Mesothelial cell of epicardium (in vitro differentiated cells): ENCODE results near the gene ZFYVE19. TPM values are rescaled to one million over a fixed set of nuclear protein-coding genes. Genes with fewer than 3 reads are reported as not detected.

Experiments
- DNase-seq, 2 experiments: peaks; one replicate each; pipeline ENCODE4 v3.0.0; 2021; ENCODE audit warnings: low spot score in 2 of 2; ENCODE audit not compliant: unreplicated experiment in 2 of 2
- H3K27ac Mint-ChIP-seq: 2 replicates; pipeline ENCODE4 v1.8.0; 2021; ENCODE audit warnings: mixed read lengths
- H3K27me3 Mint-ChIP-seq: 2 replicates; pipeline ENCODE4 v1.8.0; 2021; ENCODE audit warnings: low read depth, mixed read lengths
- H3K36me3 Mint-ChIP-seq: 2 replicates; pipeline ENCODE4 v1.8.0; 2021; ENCODE audit warnings: mixed read lengths
- H3K4me1 Mint-ChIP-seq: 2 replicates; pipeline ENCODE4 v1.8.0; 2021; ENCODE audit warnings: mixed read lengths
- H3K4me3 Mint-ChIP-seq: 2 replicates; pipeline ENCODE4 v1.8.0; 2021; ENCODE audit warnings: mild to moderate bottlenecking, moderate library complexity, mixed read lengths
- H3K9me3 Mint-ChIP-seq: 2 replicates; pipeline ENCODE4 v1.8.0; 2021; ENCODE audit warnings: mixed read lengths
- total RNA-seq: library from RNA; stranded (reverse); gene quantifications from 3 replicates; pipeline ENCODE4 v1.2.1, GENCODE V29; 2021
- TF ChIP-seq, protein P1 (sequence below): fragments of 200-600 bp; sonication (generic); IDR thresholded peaks from one replicate; pipeline ENCODE4 v1.5.0; 2021; ENCODE audit warnings: antibody characterized with exemption; ENCODE audit not compliant: unreplicated experiment

The ZFYVE19 gene
- total RNA-seq, 1 donor from 2014 or later = 24.4 TPM

DNA sequence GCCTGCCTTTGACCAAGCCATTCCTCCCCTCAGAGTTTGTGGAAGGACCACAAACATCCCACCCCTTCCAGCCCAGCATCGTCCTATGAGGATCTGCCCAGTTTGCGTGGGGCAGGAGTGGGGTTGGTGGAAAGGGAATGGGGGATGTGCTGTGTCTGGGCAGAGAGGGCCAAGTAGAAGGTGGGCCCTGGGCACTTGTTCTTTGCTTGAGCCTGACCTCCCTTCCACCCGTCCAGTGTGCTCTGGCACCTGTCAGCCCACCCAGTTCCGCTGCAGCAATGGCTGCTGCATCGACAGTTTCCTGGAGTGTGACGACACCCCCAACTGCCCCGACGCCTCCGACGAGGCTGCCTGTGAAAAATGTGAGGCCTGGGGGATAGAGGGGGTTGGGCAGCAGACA is 47.3 kb downstream of the ZFYVE19 start:
- H3K36me3 Mint-ChIP-seq = peaks cover 19% of the 10 kb centered on the region
- TF ChIP-seq, protein P1, sequence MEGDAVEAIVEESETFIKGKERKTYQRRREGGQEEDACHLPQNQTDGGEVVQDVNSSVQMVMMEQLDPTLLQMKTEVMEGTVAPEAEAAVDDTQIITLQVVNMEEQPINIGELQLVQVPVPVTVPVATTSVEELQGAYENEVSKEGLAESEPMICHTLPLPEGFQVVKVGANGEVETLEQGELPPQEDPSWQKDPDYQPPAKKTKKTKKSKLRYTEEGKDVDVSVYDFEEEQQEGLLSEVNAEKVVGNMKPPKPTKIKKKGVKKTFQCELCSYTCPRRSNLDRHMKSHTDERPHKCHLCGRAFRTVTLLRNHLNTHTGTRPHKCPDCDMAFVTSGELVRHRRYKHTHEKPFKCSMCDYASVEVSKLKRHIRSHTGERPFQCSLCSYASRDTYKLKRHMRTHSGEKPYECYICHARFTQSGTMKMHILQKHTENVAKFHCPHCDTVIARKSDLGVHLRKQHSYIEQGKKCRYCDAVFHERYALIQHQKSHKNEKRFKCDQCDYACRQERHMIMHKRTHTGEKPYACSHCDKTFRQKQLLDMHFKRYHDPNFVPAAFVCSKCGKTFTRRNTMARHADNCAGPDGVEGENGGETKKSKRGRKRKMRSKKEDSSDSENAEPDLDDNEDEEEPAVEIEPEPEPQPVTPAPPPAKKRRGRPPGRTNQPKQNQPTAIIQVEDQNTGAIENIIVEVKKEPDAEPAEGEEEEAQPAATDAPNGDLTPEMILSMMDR = no peak
- no peaks in the 10 kb centered on the region for H3K27me3 Mint-ChIP-seq
- H3K4me1 Mint-ChIP-seq = peaks cover 24% of the 10 kb centered on the region
- no peak overlapping the region for H3K27ac Mint-ChIP-seq
- H3K9me3 Mint-ChIP-seq = no peaks in the 10 kb centered on the region
- H3K4me3 Mint-ChIP-seq = no peak overlapping the region
- DNase-seq = no peak

DNA sequence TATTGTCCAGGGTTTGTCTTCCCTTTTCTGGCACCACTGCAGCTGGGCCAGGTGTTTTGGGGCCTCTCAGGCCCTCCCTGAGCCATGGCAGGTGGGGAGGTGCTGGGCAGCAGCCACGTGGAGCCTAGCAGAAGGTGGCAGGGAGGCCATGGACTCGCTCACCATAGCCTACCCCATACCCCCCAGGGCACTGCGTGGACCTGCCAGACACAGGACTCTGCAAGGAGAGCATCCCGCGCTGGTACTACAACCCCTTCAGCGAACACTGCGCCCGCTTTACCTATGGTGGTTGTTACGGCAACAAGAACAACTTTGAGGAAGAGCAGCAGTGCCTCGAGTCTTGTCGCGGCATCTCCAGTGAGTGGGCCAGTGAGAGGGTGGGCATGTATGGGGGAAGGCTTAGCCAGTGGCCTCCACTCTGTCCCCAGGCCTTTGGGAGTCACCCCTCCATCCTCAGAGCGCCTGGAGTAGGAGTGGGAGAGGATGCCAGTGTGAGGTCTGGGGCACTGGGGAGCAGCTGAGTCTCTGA is 48.9 kb downstream of the ZFYVE19 start:
- no peaks in the 10 kb centered on the region for H3K27me3 Mint-ChIP-seq
- peaks cover 15% of the 10 kb centered on the region for H3K36me3 Mint-ChIP-seq
- no peak overlapping the region for H3K4me3 Mint-ChIP-seq
- TF ChIP-seq, protein P1 = no peak
- H3K27ac Mint-ChIP-seq = peak overlapping the region; percentile 78
- H3K4me1 Mint-ChIP-seq = peaks cover 26% of the 10 kb centered on the region
- H3K9me3 Mint-ChIP-seq = no peaks in the 10 kb centered on the region
- no peak for DNase-seq

DNA sequence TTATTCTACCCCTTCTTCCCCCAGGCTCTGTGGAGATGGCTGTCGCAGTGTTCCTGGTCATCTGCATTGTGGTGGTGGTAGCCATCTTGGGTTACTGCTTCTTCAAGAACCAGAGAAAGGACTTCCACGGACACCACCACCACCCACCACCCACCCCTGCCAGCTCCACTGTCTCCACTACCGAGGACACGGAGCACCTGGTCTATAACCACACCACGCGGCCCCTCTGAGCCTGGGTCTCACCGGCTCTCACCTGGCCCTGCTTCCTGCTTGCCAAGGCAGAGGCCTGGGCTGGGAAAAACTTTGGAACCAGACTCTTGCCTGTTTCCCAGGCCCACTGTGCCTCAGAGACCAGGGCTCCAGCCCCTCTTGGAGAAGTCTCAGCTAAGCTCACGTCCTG is 49.9 kb downstream of the ZFYVE19 start:
- Mint-ChIP-seq H3K9me3 (no peaks in the 10 kb centered on the region), H3K36me3 (peaks cover 10% of the 10 kb centered on the region), H3K4me1 (peaks cover 26% of the 10 kb centered on the region), H3K27me3 (no peaks in the 10 kb centered on the region), H3K27ac (peak overlapping the region; percentile 98), H3K4me3 (no peak overlapping the region)
- DNase-seq = no peak
- TF ChIP-seq, protein P1 = no peak

DNA sequence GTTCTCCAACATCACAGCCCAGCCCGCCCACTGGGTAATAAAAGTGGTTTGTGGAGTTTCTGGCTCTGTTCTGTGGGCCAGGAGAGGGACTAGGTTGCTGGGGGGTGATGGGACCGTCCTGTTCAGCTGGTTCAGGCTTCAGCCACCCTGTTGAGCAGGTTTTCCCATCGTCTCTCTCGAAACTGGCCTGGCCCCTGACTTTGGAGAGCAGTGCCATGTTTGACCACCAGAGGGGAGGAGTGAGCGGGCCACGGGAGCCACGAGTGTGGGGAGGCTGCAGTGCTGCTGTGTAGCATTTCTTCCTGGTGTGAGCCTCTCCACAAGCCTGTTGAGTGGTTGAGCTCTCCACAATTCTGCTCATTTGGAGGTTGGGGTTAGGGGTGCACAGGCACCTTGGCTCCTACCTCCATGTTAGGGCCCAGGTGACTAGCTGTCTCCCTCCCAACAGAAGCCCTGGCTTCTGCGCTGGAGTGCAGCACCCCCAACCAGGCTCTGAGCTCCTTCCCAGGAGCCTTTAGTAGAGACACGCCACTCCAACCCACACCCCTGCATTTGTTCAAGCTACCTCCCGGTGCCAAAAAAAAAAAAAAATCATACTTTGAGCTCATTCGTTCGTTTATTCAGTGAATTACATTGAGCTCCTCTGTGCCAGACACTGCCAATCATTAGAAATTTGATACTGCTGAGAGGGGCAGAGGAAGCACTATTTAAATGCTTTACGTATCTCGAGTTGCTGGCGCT is 50.9 kb downstream of the ZFYVE19 start:
- peaks cover 7% of the 10 kb centered on the region for H3K36me3 Mint-ChIP-seq
- peak overlapping the region; percentile 98 for H3K27ac Mint-ChIP-seq
- H3K27me3 Mint-ChIP-seq = no peaks in the 10 kb centered on the region
- DNase-seq = peak; percentile 70 to 96
- TF ChIP-seq, protein P1 = peak; percentile 96
- H3K9me3 Mint-ChIP-seq = no peaks in the 10 kb centered on the region
- no peak overlapping the region for H3K4me3 Mint-ChIP-seq
- H3K4me1 Mint-ChIP-seq = peaks cover 26% of the 10 kb centered on the region

DNA sequence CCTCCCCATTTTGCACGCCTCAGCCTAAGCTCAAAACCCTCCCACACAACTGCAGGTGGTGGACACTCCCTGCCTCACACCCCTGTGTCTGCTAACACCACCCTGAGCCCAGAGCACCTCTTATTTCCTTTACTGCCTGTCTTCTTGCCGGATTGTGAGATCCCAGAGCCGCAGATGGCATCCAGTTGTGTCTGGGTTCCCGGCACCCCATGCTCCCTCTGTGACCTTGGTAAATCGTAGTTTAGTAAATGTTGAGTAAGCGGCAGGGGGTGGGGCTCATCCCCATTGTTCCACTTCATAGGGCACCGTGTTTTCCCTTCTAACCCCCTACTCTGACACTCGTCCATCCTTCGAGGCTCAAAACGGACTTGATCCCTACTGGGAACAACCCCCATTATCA is 51.8 kb downstream of the ZFYVE19 start:
- TF ChIP-seq, protein P1 = no peak
- peaks cover 26% of the 10 kb centered on the region for H3K4me1 Mint-ChIP-seq
- DNase-seq = no peak
- no peaks in the 10 kb centered on the region for H3K9me3 Mint-ChIP-seq
- H3K27ac Mint-ChIP-seq = peak overlapping the region; percentile 88
- peaks cover 7% of the 10 kb centered on the region for H3K36me3 Mint-ChIP-seq
- no peak overlapping the region for H3K4me3 Mint-ChIP-seq
- H3K27me3 Mint-ChIP-seq = no peaks in the 10 kb centered on the region
